HG03354 (cell line): Measurements from ENCODE around the gene MRPL34.
A peak's percentile ranks its signal among the peaks of the same experiment; 100 is the strongest.

Source experiments
- ATAC-seq: cut with Tn5 transposase; IDR thresholded peaks from one replicate; pipeline ENCODE4 v1.9.1; 2021; ENCODE audit warnings: mild to moderate bottlenecking; ENCODE audit not compliant: unreplicated experiment, poor library complexity, severe bottlenecking

Gene MRPL34

GRCh38 chr19:17326595-17326966 is 20.9 kb downstream of the MRPL34 start:
- no peak for ATAC-seq

GRCh38 chr19:17327068-17327653 is 21.5 kb downstream of the MRPL34 start:
- no peak for ATAC-seq

- no peak for ATAC-seq
Observed at GRCh38 chr19:17327654-17328516, 22.2 kb downstream of the MRPL34 start.

DNA sequence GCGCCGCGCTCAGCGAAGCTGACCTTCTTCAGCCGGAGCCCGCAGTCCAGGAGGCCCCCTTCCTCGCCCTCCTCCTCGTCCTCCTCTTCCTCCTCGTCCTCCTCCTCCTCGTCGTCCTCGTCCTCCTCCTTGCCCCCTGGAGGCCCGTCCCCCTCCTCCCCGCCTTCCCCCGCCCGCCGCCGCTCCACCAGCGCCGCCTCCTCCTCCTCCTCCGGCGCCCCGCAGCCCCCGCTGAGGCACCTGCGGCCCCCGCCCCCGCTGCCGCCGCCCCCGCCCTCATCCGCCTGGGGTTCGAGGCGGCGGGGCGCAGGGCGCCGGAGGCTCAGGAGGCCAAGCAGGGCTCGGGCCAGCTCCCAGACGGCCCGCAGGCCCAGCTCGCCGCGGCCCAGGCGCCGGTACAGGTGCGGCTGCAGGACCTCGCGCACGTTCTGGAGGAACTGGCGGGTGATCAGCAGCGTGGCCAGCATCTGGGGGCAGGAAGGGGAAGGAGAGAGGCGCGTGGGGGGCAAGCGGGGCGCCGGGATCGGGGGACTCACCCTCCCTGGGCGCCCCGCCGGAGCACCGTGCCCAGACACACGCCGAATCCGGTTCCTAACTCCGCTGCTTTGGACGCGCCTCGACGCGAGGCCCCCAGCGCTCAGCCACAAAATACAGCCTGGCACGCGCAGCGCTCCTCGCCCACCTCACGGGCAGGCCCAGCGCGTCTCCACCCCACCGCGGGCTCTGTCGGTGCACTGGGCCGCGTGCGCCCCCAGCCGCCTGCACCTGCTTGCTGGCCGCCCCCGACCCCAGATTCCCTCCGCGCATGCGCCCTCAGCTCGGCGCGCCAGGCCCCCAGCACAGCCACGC is 23.1 kb downstream of the MRPL34 start:
- ATAC-seq, result no peak

DNA sequence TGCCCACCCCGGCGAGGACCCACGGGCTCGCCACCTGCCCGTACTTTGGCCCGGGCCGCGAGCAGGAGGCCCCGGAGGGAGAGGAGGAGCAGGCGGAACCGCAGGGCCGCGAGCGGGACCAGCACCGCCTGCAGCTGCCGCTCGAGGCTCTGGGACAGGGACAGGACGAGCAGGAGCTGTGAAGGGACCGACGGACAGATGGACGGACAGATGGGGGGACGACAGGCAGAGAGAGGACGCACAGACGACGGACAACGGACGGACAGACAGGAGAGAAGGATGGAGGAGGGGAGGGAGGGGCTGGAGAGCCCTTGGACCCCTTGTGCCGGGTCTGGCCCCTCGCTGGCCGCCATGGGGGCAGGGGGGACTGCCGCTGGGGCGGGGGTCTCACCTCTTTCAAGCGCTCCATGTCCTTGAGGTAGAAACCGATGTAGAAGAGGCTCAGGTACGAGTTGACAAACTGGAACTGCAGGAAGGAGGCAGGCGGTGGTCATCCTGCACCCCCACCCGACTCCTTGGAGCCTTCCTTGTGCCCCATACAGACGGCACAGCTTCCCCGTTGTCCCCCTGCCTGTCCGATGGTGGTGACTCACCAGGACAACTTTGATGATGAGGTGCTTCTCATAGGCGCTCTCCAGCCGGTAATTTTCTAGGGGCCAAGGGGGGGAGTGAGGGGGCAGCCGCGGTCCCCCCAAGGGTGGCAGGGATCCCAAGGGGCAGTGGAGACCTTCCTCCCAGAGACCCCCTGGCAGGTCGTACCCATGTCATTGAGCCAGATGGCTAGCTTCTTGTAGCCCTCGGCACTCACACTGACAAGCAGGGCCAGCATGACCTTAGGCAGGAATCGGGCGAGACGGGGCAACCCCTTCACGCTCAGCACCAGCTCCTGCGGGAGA is 23.9 kb downstream of the MRPL34 start:
- no peak for ATAC-seq

DNA sequence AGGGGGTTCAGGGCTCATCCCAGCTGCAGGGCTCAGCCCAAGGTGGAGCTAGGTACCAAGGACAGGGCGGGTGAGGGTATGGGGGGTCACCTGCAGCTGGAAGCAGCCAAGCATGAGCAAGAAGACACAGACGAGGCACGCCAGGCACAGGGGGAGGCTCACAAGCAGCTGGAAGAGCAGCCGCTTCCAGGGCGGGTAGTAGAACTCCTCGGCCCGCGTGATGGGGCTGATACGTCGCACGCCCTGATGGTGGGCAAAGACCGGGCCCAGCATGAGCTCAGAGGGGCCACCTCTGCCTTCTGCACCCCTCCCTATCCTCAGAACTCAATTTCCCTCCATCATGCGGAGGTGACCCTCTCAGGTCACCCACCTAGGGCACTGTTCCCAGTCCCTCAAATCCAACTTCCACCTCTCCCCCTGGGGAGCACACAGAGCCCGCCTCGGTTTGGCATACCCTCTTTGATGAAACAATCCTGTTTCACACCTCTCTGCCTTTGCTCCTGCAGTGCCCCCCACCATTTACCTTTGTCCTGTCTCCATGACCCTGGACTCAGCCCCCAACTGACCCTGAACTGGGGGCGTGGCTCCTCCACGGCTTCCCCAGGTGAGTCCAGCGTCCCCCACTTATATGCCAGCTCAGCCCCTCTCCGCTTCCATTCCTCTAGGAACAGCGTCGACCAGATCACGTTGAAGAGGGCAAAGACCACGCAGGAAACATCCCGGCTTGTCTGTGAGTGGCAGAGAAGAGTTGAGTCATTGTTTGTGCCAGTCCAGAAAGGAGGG is 24.8 kb downstream of the MRPL34 start:
- no peak for ATAC-seq

DNA sequence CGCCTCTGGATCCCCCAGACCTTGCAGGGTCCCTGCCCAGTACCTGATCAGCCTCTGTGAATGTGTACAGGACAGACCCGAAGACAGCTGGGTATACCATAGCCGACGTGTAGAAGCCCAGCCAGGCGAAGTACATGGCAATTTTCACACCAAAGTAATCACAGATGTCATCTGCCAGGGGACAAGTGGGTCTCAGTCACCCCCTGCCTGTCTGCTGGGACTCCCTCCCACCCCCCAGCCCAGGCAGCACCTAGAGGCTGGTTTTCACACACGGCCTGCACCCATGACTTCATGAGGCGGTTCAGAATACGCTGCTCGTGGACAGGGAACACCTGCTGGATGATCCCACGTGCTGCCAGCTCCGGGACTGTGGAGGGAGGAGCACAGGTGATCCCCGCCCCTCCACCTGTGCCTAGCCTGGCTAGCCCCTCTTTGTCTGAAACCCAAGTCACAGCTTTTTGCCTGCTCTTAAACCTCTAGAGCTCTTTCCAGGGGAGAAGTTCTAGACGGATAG is 25.4 kb downstream of the MRPL34 start:
- ATAC-seq, result no peak

- no peak for ATAC-seq
Observed at GRCh38 chr19:17332360-17332676, 26.6 kb downstream of the MRPL34 start.

DNA sequence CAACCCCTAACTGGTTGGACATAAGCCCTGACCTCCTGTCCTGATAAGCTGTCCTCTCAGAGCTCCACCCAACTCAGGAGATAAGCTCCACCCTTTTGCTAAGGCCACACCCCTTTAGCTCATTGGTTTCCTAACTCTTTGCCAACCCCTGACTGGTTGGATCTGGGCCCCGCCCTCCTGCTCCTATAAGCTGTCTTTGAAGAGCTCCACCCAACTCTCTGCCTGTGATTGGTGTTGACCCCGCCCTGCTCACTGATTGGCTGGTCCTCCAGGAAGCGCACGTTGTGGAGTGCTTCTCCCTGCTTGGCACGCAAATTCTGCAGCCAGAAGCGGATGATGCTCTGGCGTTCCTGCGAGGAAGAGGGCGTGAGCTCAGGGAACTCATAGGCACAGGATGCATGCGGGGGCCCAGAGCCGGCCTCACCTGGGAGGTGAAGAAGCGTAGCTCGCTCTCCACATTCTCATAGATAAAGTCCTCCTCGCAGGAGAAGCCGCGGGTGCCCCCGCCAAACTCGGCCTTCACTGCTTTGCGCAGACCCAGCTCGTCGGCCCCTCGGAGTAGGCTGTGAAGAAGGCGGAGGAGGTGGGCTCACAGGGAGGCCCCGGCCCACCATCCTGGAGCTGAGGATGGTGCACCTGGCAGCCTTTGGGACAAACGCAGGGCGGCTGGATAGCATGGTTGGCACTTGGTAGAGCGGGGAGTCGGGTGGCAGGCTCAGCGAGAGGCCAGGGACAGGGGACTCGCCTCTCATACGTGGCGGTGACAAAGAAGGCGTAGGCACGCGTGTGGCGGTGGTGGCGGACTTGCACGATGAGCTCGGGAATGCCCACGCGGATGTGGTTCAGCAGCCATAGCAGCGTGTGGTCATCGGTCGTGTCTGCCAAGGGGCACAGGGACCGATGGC is 27.3 kb downstream of the MRPL34 start:
- no peak for ATAC-seq

GRCh38 chr19:17333611-17334413 is 28.1 kb downstream of the MRPL34 start:
- ATAC-seq, result no peak

DNA sequence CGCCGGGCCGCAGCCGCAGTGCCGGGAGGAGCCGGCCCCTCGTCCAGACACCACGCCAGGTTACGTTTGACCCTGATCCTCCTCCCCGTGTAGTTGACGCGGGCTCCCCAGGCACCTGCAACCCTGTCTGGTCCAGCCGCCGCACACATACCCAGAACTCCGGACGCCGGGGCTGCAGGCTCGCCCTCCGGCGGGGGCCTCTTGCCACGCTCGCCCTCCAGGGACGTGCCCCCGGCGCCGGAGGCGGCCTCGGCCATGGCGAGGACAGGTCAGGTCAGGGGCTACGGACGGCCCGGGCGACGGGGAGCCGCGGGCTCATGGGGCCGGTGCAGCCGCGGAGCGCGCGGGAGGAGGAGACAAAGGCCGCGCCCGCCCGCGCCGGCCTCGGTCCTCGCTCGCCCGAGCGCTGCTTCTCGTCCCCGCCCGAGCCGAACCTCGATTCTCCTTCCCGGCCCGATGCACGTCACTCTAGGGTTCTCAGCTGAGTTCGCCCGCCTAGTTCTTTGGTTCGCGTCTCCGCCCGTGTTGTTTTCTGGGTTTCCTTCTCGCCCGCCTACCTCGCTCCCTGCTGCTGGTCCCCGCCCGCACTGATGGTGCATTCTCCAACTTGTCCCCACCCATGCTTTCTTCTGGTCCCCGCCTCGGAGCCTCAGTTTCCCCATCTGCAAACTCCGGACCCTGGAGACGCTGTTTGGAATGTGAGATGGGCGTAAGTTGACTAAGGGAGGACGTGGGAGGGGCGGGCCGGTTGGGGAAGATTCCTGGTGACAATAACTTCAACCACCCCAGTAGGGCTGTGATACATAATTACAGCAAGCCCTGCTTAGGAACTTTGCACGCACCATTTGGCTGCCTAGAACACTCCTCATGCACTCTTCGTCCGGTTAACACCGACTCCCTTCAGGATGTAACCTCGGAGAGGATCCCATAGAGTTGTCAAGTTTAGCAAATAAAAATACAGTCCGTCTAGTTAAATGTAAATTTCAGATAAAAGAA is 29.0 kb downstream of the MRPL34 start, which contains the start of gene ANO8:
Gene ANO8 (minus strand): TSS at position 442 of the 996 bp plus-strand sequence. CDS start 185 bp downstream, at position 257.
- ATAC-seq, result peak; percentile 56

DNA sequence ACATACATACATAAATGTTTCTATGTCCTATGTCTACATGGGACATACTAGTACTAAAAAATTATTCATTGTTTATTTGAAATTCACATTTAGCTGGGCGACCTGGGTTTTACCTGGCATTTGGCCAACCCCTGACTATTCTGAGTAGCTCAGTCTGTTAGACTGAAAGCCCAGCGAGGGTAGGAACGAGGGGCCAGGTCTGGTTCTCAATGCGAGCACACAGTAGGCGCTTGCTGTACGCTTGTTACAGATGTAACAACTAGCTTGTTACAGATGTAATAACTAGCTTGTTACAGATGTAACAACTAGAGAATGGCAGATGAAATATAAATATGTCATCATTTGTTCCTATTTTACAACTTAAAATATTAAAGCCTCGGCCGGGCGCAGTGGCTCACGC is 29.9 kb downstream of the MRPL34 start:
- no peak for ATAC-seq

GRCh38 chr19:17336872-17337674 is 31.4 kb downstream of the MRPL34 start, which contains the start of gene GTPBP3:
Gene GTPBP3, plus strand, starts transcription at chr19:17337553. Its CDS starts 59 bp downstream, at chr19:17337612.
- peak; percentile 70 for ATAC-seq

DNA sequence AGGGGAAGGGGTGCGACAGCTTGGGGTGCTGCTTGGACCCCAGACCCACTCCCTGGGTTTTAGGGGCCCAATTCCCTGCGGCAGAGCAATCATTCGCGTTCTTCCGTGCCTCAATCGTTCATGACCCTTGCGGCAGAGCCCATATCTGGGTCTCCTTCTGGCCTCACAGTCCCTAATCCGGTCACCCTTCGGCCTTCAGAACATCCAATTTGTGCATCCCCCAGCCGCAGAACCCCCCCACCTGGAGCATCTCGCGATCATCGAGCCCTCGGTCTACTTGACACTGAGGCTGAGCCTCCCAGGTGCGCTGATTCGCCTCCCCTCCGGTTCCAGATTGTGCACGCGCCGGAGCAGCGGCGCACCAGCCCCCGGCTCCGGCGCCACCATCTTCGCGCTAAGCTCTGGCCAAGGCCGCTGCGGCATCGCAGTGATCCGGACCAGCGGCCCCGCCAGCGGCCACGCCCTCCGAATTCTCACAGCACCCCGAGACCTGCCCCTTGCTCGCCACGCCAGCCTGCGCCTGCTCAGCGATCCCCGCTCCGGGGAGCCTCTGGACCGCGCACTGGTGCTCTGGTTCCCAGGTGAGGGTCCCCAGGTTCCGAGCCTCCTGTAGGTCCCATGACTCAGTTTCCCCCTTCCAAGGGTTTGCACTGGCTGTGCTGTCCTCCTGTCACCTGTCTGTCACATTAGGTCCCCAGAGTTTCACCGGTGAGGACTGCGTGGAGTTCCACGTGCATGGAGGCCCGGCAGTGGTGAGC is 32.2 kb downstream of the MRPL34 start:
- ATAC-seq, result no peak
